GM10266 (cell line): ENCODE measurements around the gene MARK3.

Source experiments
- DNase-seq: peaks from one replicate; pipeline ENCODE4 v3.0.0; 2012; ENCODE audit errors: extremely low spot score
- TF ChIP-seq, protein P1 (sequence below): IDR thresholded peaks from 2 replicates; pipeline ENCODE4 v1.5.1; 2012; ENCODE audit warnings: mild to moderate bottlenecking, low read depth; ENCODE audit not compliant: control insufficient read depth, insufficient read depth; ENCODE audit errors: missing control alignments

The MARK3 gene

DNA sequence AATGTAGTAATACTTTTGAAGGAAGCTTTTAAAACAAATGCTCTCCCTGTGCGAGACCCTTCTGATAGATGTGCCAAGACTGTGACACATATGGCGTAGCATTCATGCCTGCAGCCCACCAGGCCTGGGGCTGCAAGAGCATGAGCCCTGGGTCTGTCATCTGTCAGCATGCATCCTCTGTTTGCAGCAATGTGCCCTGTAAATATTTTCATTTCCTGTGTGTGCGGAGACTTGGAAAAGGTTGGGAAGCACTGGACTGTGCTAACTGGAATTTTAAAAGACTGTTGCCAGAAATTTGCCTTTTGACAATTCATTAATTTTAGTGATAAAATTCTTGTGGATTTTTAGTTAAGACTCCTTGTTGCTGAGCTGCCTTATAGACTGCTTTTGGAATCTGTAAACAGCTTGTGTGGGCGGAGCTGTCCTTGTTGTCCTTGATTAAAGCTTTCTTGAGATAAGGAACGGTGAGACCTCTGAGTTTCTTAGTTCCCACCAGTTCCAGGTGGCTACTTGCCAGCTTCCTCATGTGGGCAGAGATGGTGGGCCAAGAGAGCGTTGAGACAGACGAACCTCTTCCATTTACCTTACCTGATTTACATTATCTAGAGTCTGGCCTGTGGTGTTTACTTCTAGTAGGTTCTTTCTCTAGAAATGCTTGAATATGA is 23.4 kb downstream of the MARK3 start:
- DNase-seq = no peak
- TF ChIP-seq, protein P1, sequence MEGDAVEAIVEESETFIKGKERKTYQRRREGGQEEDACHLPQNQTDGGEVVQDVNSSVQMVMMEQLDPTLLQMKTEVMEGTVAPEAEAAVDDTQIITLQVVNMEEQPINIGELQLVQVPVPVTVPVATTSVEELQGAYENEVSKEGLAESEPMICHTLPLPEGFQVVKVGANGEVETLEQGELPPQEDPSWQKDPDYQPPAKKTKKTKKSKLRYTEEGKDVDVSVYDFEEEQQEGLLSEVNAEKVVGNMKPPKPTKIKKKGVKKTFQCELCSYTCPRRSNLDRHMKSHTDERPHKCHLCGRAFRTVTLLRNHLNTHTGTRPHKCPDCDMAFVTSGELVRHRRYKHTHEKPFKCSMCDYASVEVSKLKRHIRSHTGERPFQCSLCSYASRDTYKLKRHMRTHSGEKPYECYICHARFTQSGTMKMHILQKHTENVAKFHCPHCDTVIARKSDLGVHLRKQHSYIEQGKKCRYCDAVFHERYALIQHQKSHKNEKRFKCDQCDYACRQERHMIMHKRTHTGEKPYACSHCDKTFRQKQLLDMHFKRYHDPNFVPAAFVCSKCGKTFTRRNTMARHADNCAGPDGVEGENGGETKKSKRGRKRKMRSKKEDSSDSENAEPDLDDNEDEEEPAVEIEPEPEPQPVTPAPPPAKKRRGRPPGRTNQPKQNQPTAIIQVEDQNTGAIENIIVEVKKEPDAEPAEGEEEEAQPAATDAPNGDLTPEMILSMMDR = no peak

DNA sequence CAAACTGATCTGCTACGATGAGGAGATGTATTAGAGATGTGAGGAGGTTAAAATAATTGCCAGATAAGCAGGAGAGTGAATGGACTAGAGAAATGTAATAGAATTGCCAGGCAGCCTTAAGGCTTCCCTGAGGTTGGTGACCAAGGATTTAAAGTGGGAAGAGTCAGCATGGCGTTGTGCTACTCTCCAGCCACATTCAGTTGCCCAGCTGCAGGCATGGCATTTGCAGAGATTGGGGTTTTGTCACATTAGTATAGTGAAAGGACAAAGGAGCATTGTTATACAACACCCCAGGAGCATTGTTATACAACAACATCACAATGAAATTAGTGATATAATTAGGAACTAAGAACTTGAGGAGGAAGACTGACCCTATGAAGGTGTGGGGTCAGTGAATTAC is 31.7 kb downstream of the MARK3 start:
- no peak for DNase-seq
- TF ChIP-seq, protein P1 = no peak

DNA sequence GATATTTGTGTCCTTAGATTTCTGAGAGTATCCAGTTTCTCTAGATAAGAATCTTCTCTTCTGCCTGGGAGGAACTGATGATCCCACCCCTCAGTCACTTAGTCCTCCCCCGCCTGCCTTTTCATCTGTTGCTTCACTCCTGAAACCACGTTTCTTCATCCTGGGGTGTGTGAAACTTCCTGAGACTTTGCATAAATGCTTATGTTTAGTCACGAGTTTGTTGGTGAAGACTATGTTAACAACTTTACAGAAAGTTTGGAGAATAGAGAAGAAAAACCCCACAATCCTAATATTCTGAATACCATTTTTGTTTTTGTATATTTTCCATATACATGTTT is 33.2 kb downstream of the MARK3 start:
- TF ChIP-seq, protein P1 = no peak
- no peak for DNase-seq

DNA sequence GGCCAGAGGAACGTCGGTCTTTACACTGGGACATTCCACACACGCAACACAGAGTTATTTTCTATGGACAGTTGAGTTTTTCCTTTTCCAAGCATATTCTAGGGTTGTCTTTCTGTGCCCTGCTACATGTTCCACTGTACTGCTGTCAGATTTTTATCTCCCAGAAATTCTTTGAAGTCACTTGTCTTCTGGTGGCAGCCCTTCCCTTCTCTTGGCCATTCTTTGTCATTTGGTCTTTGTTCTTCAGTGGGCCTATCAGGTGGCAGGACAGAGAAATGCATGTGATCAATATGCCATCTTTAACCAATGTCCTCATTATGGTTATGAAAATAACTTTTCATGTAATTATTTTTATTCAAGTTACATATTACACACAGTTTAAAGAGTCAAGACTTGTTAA is 36.3 kb downstream of the MARK3 start:
- TF ChIP-seq, protein P1 = no peak
- DNase-seq = no peak

DNA sequence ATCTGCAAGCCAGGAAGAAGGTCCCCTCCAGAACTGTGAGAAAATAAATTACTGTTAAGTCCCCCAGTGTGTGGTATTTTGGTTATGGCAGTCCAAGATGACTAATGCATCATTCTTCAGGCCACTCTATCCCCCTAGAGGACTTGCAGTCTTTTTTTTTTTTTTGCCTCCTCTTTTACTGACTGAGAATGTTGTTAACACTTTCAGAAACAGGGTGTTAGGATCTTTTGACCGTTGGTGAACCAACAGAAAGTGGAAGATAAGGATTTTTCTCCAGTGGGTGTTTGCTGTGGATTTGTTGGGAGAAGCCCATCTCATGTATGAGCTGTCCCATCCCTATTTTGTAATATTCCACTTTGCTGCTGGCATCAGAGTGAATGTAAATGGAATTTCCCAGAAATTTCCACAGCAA is 37.8 kb downstream of the MARK3 start:
- TF ChIP-seq, protein P1 = no peak
- DNase-seq = no peak

DNA sequence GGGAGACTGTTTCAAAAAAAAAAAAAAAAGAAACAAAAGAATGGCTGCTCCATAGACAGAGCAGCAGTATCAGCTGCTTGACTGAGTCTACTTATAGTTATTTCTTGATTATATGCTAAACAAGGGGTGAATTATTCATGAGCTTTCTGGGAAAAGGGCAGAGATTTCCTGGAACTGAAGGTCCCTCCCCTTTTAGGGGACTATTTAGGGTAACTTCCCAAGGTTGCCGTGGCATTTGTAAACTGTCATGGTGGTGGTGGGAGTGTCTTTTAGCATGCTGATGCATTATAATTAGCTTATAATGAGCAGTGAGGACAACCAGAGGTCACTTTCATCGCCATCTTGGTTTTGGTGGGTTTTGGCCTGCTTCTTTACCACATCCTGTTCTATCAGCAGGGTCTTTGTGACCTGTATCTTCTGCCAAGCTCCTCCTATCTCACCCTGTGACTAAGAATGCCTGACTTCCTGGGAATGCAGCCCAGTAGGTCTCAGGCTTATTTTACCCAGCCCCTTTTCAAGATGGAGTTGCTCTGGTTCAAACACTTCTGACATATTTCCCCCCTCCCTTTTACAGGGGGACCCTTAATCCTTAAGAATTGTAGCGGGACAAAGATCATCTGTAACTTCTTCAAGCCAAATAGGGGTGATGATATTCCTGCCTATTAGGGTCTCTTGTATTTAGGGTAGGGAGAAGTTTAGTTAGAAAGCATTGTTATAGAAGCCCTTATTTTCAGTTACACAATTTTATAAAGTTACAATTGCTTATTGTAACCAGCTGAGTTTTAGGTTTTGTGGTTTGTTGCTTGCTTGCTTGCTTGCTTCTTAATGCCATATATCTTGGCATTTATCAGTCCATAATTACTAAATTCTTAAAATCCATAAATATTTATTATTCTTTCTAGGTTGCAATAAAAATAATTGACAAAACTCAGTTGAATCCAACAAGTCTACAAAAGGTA is 42.5 kb downstream of the MARK3 start:
- DNase-seq = no peak

More for the DNA sequence above, 42.5 kb downstream of the MARK3 start:
- TF ChIP-seq, protein P1 = no peak
